H9 (cell line): ENCODE results near the gene MGAT4C. TPM values are rescaled to one million over a fixed set of nuclear protein-coding genes. Genes with fewer than 3 reads are reported as not detected.

Source experiments
- DNase-seq: peaks from one replicate; pipeline ENCODE4 v3.0.0-alpha.2; 2017
- H2AFZ ChIP-seq: one replicate; pipeline ENCODE4 v1.6.1; 2013; ENCODE audit warnings: mild to moderate bottlenecking, low read length, control low read depth, moderate library complexity
- H2AK5ac ChIP-seq: 2 replicates; pipeline ENCODE4 v1.6.1; 2013; ENCODE audit warnings: low read length, control low read depth, mixed read lengths; ENCODE audit not compliant: insufficient read length
- H2BK120ac ChIP-seq: one replicate; pipeline ENCODE4 v1.6.1; 2013; ENCODE audit warnings: low read depth, mild to moderate bottlenecking, low read length, control low read depth, inconsistent platforms; ENCODE audit not compliant: poor library complexity, severe bottlenecking
- H2BK12ac ChIP-seq: 2 replicates; pipeline ENCODE4 v1.6.1; 2013; ENCODE audit warnings: low read length, control low read depth, mixed read lengths, low read depth; ENCODE audit not compliant: insufficient read length
- H2BK15ac ChIP-seq: 2 replicates; pipeline ENCODE4 v1.6.1; 2013; ENCODE audit warnings: low read depth, low read length, control low read depth
- H2BK20ac ChIP-seq: one replicate; pipeline ENCODE4 v1.6.1; 2013; ENCODE audit warnings: low read depth, mild to moderate bottlenecking, low read length, control low read depth, inconsistent platforms; ENCODE audit not compliant: poor library complexity, severe bottlenecking
- H2BK5ac ChIP-seq: 2 replicates; pipeline ENCODE4 v1.6.1; 2013; ENCODE audit warnings: low read length, control low read depth, mixed read lengths; ENCODE audit not compliant: insufficient read length
- H3K14ac ChIP-seq: 2 replicates; pipeline ENCODE4 v1.6.1; 2013; ENCODE audit warnings: low read length, control low read depth; ENCODE audit not compliant: insufficient read depth
- H3K18ac ChIP-seq: 2 replicates; pipeline ENCODE4 v1.6.1; 2013; ENCODE audit warnings: low read depth, mild to moderate bottlenecking, mixed read lengths, low read length, control low read depth; ENCODE audit not compliant: insufficient read length
- H3K23ac ChIP-seq: 2 replicates; pipeline ENCODE4 v1.6.1; 2013; ENCODE audit warnings: low read length, control low read depth, mixed read lengths, low read depth; ENCODE audit not compliant: insufficient read length
- H3K23me2 ChIP-seq: 2 replicates; pipeline ENCODE4 v1.6.1; 2013; ENCODE audit warnings: low read depth, mild to moderate bottlenecking, mixed read lengths, low read length, control low read depth; ENCODE audit not compliant: insufficient read length, poor library complexity, severe bottlenecking
- H3K27ac ChIP-seq: 2 replicates; pipeline ENCODE4 v1.5.1; 2013; ENCODE audit warnings: low read length, control low read depth, mixed read lengths, low read depth; ENCODE audit not compliant: insufficient read length
- H3K27me3 ChIP-seq: 2 replicates; pipeline ENCODE4 v1.6.1; 2013; ENCODE audit warnings: low read length, control low read depth, inconsistent platforms; ENCODE audit not compliant: insufficient read depth
- H3K4ac ChIP-seq: 2 replicates; pipeline ENCODE4 v1.6.1; 2013; ENCODE audit warnings: low read depth, mild to moderate bottlenecking, control low read depth, inconsistent platforms, low read length, moderate library complexity
- H3K4me1 ChIP-seq: 2 replicates; pipeline ENCODE4 v1.6.1; 2013; ENCODE audit warnings: low read length, control low read depth, inconsistent platforms; ENCODE audit not compliant: insufficient read depth
- H3K4me2 ChIP-seq: 2 replicates; pipeline ENCODE4 v1.6.1; 2013; ENCODE audit warnings: low read length, control low read depth, mixed read lengths; ENCODE audit not compliant: insufficient read length, insufficient read depth
- H3K56ac ChIP-seq: 2 replicates; pipeline ENCODE4 v1.6.1; 2013; ENCODE audit warnings: low read depth, mild to moderate bottlenecking, mixed read lengths, low read length, control low read depth; ENCODE audit not compliant: insufficient read length
- H3K79me1 ChIP-seq: 2 replicates; pipeline ENCODE4 v1.6.1; 2013; ENCODE audit warnings: low read depth, mild to moderate bottlenecking, moderate library complexity, low read length, control low read depth, inconsistent platforms; ENCODE audit not compliant: insufficient read depth, poor library complexity, severe bottlenecking
- H3K79me2 ChIP-seq: 2 replicates; pipeline ENCODE4 v1.6.1; 2013; ENCODE audit warnings: low read length, control low read depth, inconsistent platforms; ENCODE audit not compliant: insufficient read depth
- H3K9ac ChIP-seq: 2 replicates; pipeline ENCODE4 v1.6.1; 2013; ENCODE audit warnings: low read length, control low read depth, mixed read lengths; ENCODE audit not compliant: insufficient read length; ENCODE audit errors: extremely low read depth
- H3K9me3 ChIP-seq: one replicate; pipeline ENCODE4 v1.6.1; 2013; ENCODE audit warnings: low read depth, low read length, inconsistent platforms; ENCODE audit not compliant: control insufficient read depth
- H3T11ph ChIP-seq: one replicate; pipeline ENCODE4 v1.6.1; 2013; ENCODE audit warnings: mild to moderate bottlenecking, low read length, control low read depth, inconsistent platforms
- H4K20me1 ChIP-seq: one replicate; pipeline ENCODE4 v1.6.1; 2013; ENCODE audit not compliant: control insufficient read depth, insufficient read length, insufficient read depth
- H4K5ac ChIP-seq: 2 replicates; pipeline ENCODE4 v1.6.1; 2013; ENCODE audit warnings: low read depth, mild to moderate bottlenecking, mixed read lengths, low read length, control low read depth; ENCODE audit not compliant: insufficient read length
- H4K8ac ChIP-seq: replicated peaks from 2 replicates; pipeline ENCODE4 v1.6.1; 2013; ENCODE audit warnings: low read length, control low read depth, mixed read lengths, low read depth; ENCODE audit not compliant: insufficient read length
- H4K91ac ChIP-seq: 2 replicates; pipeline ENCODE4 v1.6.1; 2013; ENCODE audit warnings: low read depth, mild to moderate bottlenecking, moderate library complexity, mixed read lengths, low read length, control low read depth; ENCODE audit not compliant: insufficient read length
- H3K27ac Mint-ChIP-seq, 3 experiments: 2 replicates in 2 of 3; 3 replicates in 1 of 3; pipeline ENCODE4 v1.8.0; 2020 to 2021; ENCODE audit warnings: mixed read lengths in 3 of 3, mild to moderate bottlenecking in 1 of 3, moderate library complexity in 1 of 3
- H3K27me3 Mint-ChIP-seq: 2 replicates; pipeline ENCODE4 v1.8.0; 2021; ENCODE audit warnings: low read depth, mild to moderate bottlenecking, moderate library complexity, mixed read lengths
- H3K36me3 Mint-ChIP-seq, 3 experiments: 2 replicates in 2 of 3; 3 replicates in 1 of 3; pipeline ENCODE4 v1.8.0; 2020 to 2021; ENCODE audit warnings: low read depth in 3 of 3, mixed read lengths in 3 of 3; ENCODE audit not compliant: insufficient read depth in 1 of 3
- H3K4me1 Mint-ChIP-seq, 2 experiments: 2 replicates each; pipeline ENCODE4 v1.8.0; 2020; ENCODE audit warnings: mixed read lengths in 2 of 2
- H3K4me3 Mint-ChIP-seq, 2 experiments: 2 replicates in 1 of 2; 3 replicates in 1 of 2; pipeline ENCODE4 v1.8.0; 2020 to 2021; ENCODE audit warnings: mild to moderate bottlenecking in 2 of 2, mixed read lengths in 2 of 2, moderate library complexity in 1 of 2
- H3K9me3 Mint-ChIP-seq, 2 experiments: 2 replicates in 1 of 2; 3 replicates in 1 of 2; pipeline ENCODE4 v1.8.0; 2020; ENCODE audit warnings: mild to moderate bottlenecking in 2 of 2, mixed read lengths in 2 of 2, moderate library complexity in 1 of 2
- CTCF ChIP-seq: fragments of 200-600 bp; sonication (generic); conservative IDR thresholded peaks from 3 replicates; pipeline ENCODE4 v1.8.0; 2021; ENCODE audit warnings: antibody characterized with exemption, mild to moderate bottlenecking
- total RNA-seq: library from RNA; stranded (reverse); gene quantifications from 2 replicates; pipeline ENCODE4 v1.2.1, GENCODE V29; 2021

The MGAT4C gene
- total RNA-seq, 1 experiment from 2014 or later, result 1.3 TPM

GRCh38 chr12:86247871-86248270 lies 8.3 kb downstream of the MGAT4C start:
- no peak overlapping the region for H3K27ac Mint-ChIP-seq
- DNase-seq, result no peak
- Histone ChIP-seq H2BK12ac (no peak overlapping the region), H4K5ac (no peak overlapping the region), H3K27ac (no peak overlapping the region), H3K9me3 (no peaks in the 10 kb centered on the region), H3K9ac (no peak overlapping the region), H3K18ac (no peak overlapping the region), H3K23me2 (no peaks in the 10 kb centered on the region), H3K4ac (no peak overlapping the region), H2AFZ (no peak overlapping the region), H2AK5ac (no peak overlapping the region), H3K79me1 (no peaks in the 10 kb centered on the region), H4K20me1 (no peaks in the 10 kb centered on the region), H4K91ac (no peak overlapping the region), H4K8ac (no peak overlapping the region), H3K27me3 (no peaks in the 10 kb centered on the region), H3K14ac (no peak overlapping the region), H3T11ph (no peak overlapping the region), H3K56ac (no peak overlapping the region), H2BK5ac (no peak overlapping the region), H3K4me1 (no peaks in the 10 kb centered on the region), H2BK15ac (no peak overlapping the region), H3K4me2 (no peak overlapping the region), H2BK20ac (no peak overlapping the region), H2BK120ac (no peak overlapping the region), H3K23ac (no peak overlapping the region), H3K79me2 (no peaks in the 10 kb centered on the region)
- H3K36me3 Mint-ChIP-seq, result no peaks in the 10 kb centered on the region
- H3K4me3 Mint-ChIP-seq, result no peak overlapping the region
- no peak for TF ChIP-seq CTCF
- H3K9me3 Mint-ChIP-seq, result no peaks in the 10 kb centered on the region
- no peaks in the 10 kb centered on the region for H3K27me3 Mint-ChIP-seq
- no peaks in the 10 kb centered on the region for H3K4me1 Mint-ChIP-seq
